WTC11 (cell line): ENCODE results near the gene NSMF.

Source experiments
- ZBTB21 ChIP-seq: sonication (generic); formaldehyde crosslinking; IDR thresholded peaks from 2 replicates; pipeline ENCODE4 v1.8.1; 2023; ENCODE audit warnings: mild to moderate bottlenecking, missing genetic modification reagents, borderline replicate concordance
- ZNF232 ChIP-seq: sonication (generic); formaldehyde crosslinking; IDR thresholded peaks from 2 replicates; pipeline ENCODE4 v1.8.0; 2022; ENCODE audit warnings: mild to moderate bottlenecking, missing genetic modification reagents
- TF ChIP-seq, protein P1 (sequence below): fragments of 200-600 bp; IDR thresholded peaks from 2 replicates; pipeline ENCODE4 v1.8.0; 2022; ENCODE audit warnings: antibody characterized with exemption

DNA sequence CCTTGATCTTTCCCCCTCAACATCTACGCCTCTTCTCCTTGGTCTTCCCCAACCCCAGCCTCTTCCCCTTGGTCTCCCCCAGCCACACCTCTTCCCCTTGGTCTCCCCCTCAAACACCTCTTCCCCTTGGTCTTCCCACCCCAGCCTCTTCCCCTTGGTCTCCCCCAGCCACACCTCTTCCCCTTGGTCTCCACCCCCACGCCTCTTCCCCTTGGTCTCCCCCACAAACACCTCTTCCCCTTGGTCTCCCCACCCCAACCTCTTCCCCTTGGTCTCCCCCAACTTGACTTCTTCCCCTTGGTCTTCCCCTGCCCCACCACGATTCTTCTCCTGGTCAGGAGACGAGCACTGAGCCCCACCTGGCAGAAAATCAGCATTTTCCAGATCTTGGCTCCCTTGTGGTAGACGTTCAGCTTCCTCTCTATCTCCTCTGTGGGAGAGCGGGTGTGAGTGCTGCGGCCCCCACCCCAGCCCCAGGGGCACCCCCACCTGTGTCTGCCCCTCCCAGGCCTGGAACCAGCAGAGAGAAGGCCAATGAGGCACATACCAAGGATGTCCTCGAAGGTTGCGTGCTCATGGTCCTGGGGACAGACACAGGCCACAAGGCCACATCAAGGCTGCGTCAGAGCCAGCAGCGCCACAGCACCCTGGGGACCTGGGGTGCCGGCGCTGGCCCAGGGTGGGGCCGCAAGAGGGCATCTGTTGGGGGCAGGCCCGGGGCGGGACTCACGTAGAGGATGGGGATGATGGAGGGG lies 7.0 kb downstream of the NSMF start:
- TF ChIP-seq, protein P1, sequence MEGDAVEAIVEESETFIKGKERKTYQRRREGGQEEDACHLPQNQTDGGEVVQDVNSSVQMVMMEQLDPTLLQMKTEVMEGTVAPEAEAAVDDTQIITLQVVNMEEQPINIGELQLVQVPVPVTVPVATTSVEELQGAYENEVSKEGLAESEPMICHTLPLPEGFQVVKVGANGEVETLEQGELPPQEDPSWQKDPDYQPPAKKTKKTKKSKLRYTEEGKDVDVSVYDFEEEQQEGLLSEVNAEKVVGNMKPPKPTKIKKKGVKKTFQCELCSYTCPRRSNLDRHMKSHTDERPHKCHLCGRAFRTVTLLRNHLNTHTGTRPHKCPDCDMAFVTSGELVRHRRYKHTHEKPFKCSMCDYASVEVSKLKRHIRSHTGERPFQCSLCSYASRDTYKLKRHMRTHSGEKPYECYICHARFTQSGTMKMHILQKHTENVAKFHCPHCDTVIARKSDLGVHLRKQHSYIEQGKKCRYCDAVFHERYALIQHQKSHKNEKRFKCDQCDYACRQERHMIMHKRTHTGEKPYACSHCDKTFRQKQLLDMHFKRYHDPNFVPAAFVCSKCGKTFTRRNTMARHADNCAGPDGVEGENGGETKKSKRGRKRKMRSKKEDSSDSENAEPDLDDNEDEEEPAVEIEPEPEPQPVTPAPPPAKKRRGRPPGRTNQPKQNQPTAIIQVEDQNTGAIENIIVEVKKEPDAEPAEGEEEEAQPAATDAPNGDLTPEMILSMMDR = no peak
- no peak for TF ChIP-seq ZNF232
- TF ChIP-seq ZBTB21 = no peak
